HepG2 (cell line): ENCODE measurements around the gene QRICH2. TPM values are rescaled to one million over a fixed set of nuclear protein-coding genes. Genes with fewer than 3 reads are reported as not detected.
A peak's percentile ranks its signal among the peaks of the same experiment; 100 is the strongest.

Experiments
- AGO1 ChIP-seq: fragments of 200-400 bp; formaldehyde crosslinking; IDR thresholded peaks from 2 replicates; pipeline ENCODE4 v1.6.1; 2017; ENCODE audit warnings: mild to moderate bottlenecking, low read depth, low read length, moderate library complexity; ENCODE audit not compliant: poor library complexity, severe bottlenecking
- GABPA ChIP-seq, 2 experiments: IDR thresholded peaks; 2 replicates each; pipeline ENCODE4 v1.6.1; 2011 to 2016; ENCODE audit warnings: low read depth in 2 of 2, low read length in 1 of 2, missing biosample characterization in 1 of 2, missing genetic modification characterization in 1 of 2
- GATAD2A ChIP-seq: IDR thresholded peaks from 2 replicates; pipeline ENCODE4 v1.6.1; 2016
- HMGXB3 ChIP-seq: sonication (generic); formaldehyde crosslinking; IDR thresholded peaks from 2 replicates; pipeline ENCODE4 v1.4.0; 2020; ENCODE audit warnings: missing genetic modification reagents, borderline replicate concordance
- LCORL ChIP-seq, 2 experiments: fragments of 450-650 bp in 1 of 2; sonication (generic) in 1 of 2; formaldehyde crosslinking in 1 of 2; IDR thresholded peaks; 2 replicates each; pipeline versions ENCODE4 v1.5.0 to v1.6.1; 2017 to 2020; ENCODE audit warnings: antibody characterized with exemption in 1 of 2, missing genetic modification reagents in 1 of 2
- PAF1 ChIP-seq: IDR thresholded peaks from 2 replicates; pipeline ENCODE4 v1.6.1; 2016; ENCODE audit warnings: missing genetic modification reagents, missing compliant biosample characterization
- PAWR ChIP-seq: sonication (generic); formaldehyde crosslinking; IDR thresholded peaks from 2 replicates; pipeline ENCODE4 v1.4.0; 2020; ENCODE audit warnings: missing genetic modification reagents, mild to moderate bottlenecking, borderline replicate concordance
- REL ChIP-seq: sonication (generic); formaldehyde crosslinking; conservative IDR thresholded peaks from 2 replicates; pipeline ENCODE4 v1.8.0; 2022; ENCODE audit warnings: mild to moderate bottlenecking, missing genetic modification reagents, moderate library complexity
- SNRNP70 ChIP-seq: fragments of 200-400 bp; formaldehyde crosslinking; IDR thresholded peaks from 2 replicates; pipeline ENCODE4 v1.6.1; 2017; ENCODE audit warnings: mild to moderate bottlenecking, low read depth, low read length, moderate library complexity
- SRSF9 ChIP-seq: fragments of 200-400 bp; formaldehyde crosslinking; IDR thresholded peaks from 2 replicates; pipeline ENCODE4 v1.6.1; 2018; ENCODE audit warnings: borderline replicate concordance, mild to moderate bottlenecking, low read depth, low read length; ENCODE audit not compliant: insufficient read depth, poor library complexity, severe bottlenecking
- TBP ChIP-seq: sonication (generic); formaldehyde crosslinking; IDR thresholded peaks from 2 replicates; pipeline ENCODE4 v1.5.0; 2020; ENCODE audit warnings: missing genetic modification reagents
- ZEB1 ChIP-seq: IDR thresholded peaks from 2 replicates; pipeline ENCODE4 v1.6.1; 2012; ENCODE audit warnings: mild to moderate bottlenecking, low read depth, inconsistent platforms; ENCODE audit not compliant: insufficient replicate concordance
- ZNF34 ChIP-seq: sonication (generic); formaldehyde crosslinking; IDR thresholded peaks from 2 replicates; pipeline ENCODE4 v1.4.0; 2020; ENCODE audit warnings: mild to moderate bottlenecking, missing genetic modification reagents, borderline replicate concordance
- ZNF619 ChIP-seq: sonication (generic); formaldehyde crosslinking; IDR thresholded peaks from 2 replicates; pipeline ENCODE4 v1.4.0; 2020; ENCODE audit warnings: mild to moderate bottlenecking, missing genetic modification reagents
- ZNF761 ChIP-seq: sonication (generic); formaldehyde crosslinking; conservative IDR thresholded peaks from 2 replicates; pipeline ENCODE4 v1.4.0; 2020; ENCODE audit warnings: mild to moderate bottlenecking, missing genetic modification reagents
- ZNF83 ChIP-seq: sonication (generic); formaldehyde crosslinking; IDR thresholded peaks from 2 replicates; pipeline ENCODE4 v1.4.0; 2020; ENCODE audit warnings: missing genetic modification reagents, mild to moderate bottlenecking, borderline replicate concordance
- polyA plus RNA-seq, 8 experiments: library from polyadenylated mRNA; depleted of rRNA in 3 of 8; stranded (reverse) in 7 of 8; unstranded in 1 of 8; fragments of >200 nt; fragmentation: Illumina TruSeq in 4 of 8; extraction: Trizol in 4 of 8; gene quantifications; 2 replicates each; pipeline versions ENCODE4 v1.2.1 to v1.2.3, GENCODE V29; 2011 to 2016; ENCODE audit warnings: low read depth in 4 of 8, missing spikeins in 1 of 8, mixed read lengths in 1 of 8; ENCODE audit not compliant: insufficient read depth in 1 of 8
- total RNA-seq, 5 experiments: library from RNA; depleted of rRNA; stranded (reverse); fragments of >200 nt; fragmentation: Illumina TruSeq; extraction: Trizol; gene quantifications; 2 replicates each; pipeline ENCODE4 v1.2.3, GENCODE V29; 2016; ENCODE audit warnings: low read depth in 1 of 5

The QRICH2 gene
- total and polyA plus RNA-seq, 2 of the 13 experiments (the other 11 are each of a cell fraction or from before 2014, with no cell fraction given) = 3.7 to 5.7 TPM

DNA sequence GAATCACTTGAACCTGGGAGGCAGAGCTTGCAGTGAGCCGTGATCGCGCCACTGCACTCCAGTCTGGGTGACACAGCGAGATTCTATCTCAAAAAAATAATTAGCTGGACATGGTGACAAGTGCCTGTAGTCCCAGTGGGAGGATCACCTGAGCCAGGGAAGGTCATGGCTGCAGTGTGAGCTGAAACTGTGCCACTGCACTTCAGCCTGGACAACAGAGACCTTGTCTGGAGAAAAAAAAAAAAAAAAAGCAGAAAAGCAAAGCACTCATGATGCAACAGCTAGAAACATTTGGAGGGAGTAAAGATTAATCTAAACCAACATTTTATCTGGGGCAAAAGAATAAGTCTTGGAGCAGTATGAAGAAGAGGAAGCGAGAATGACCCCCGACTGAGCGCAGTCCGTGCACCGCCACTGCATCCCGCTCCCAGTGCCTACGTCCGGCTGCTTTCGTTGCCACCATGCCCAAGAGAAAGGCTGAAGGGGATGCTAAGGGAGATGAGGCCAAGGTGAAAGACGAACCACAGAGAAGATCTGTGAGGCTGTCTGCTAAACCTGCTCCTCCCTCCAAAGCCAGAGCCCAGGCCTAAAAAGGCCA, 37.4 kb upstream of the QRICH2 start (continued):
- TF ChIP-seq GATAD2A (CRISPR knock-in tag) (peak; percentile 88), HMGXB3 (CRISPR knock-in tag) (no peak), PAF1 (CRISPR knock-in tag) (no peak), ZNF83 (CRISPR knock-in tag) (no peak), ZNF34 (CRISPR knock-in tag) (no peak), LCORL (IDR thresholded peaks at IDR 0.05) (no peak), LCORL (CRISPR knock-in tag; IDR thresholded peaks at IDR 0.05) (no peak), AGO1 (no peak), PAWR (no peak), GABPA (IDR thresholded peaks at IDR 0.05; ENCODE audit: low read depth, low read length) (no peak), GABPA (CRISPR knock-in tag; IDR thresholded peaks at IDR 0.05; ENCODE audit: low read depth) (no peak), ZNF761 (CRISPR knock-in tag) (no peak), SNRNP70 (no peak), TBP (CRISPR knock-in tag) (no peak), REL (no peak), ZNF619 (CRISPR knock-in tag) (no peak), SRSF9 (no peak), ZEB1 (no peak)
